Bone marrow (tissue), 2 donors: ENCODE data around the gene GRK4.

Experiments used
- DNase-seq, 2 donors: peaks; one replicate each; lab custom pipeline; 2025; lab: John Stamatoyannopoulos, UW

GRK4 gene

DNA sequence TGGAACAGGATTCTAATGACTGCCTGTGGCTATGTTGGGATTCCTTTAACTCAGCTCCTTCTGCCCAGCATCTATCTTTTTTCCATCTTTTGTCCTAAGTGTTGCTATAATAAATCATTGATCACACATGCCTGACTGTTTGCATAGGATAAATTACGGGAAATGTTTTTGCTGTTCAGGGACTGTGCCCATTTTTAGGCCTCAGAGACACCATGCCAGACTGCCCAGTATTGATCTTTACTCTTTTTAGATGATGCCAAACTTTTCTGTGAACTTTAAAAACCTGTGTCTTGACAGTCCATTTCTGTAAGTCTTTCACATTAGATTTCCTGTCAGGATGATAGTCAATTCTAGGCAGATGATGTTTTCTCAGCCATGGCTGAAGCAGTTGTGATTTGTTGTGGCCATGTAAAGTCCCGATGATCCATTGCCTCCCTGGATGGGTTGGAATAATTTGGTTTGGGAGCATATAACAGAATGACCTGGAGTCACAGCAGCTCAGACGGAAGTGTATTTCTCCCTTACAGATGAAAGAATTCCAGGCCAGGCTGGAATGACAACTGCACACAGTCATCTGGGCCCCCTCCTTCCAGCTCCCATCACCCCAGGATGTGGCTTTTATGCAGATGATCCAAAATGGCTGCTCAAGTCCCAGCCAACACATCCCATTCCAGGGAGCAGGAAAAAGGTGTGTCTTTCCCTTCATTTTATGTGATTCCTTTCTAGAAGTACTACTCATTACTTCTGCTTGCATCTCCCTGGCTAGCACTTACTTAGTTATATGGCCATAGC lies 107.5 kb downstream of the GRK4 start:
- no peak for DNase-seq

DNA sequence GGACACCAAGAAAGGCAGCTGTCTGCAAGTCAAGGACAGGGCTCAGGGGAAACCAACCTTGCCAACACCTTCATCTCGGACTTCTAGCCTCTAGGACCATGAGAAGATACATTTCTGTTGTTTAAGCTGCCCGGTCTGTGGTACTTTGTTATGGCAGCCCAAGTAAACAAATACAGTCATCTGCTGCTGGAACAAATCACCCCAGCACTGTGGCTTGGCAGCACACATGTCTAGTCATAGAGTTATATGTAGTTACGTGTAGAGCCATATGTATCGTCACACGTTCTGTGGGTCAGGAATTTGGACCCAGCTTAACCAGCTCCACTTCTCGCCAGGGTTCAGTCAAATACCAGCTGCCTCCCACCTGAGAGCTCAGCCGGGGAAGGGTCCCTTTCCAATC lies 108.4 kb downstream of the GRK4 start:
- DNase-seq: no peak

DNA sequence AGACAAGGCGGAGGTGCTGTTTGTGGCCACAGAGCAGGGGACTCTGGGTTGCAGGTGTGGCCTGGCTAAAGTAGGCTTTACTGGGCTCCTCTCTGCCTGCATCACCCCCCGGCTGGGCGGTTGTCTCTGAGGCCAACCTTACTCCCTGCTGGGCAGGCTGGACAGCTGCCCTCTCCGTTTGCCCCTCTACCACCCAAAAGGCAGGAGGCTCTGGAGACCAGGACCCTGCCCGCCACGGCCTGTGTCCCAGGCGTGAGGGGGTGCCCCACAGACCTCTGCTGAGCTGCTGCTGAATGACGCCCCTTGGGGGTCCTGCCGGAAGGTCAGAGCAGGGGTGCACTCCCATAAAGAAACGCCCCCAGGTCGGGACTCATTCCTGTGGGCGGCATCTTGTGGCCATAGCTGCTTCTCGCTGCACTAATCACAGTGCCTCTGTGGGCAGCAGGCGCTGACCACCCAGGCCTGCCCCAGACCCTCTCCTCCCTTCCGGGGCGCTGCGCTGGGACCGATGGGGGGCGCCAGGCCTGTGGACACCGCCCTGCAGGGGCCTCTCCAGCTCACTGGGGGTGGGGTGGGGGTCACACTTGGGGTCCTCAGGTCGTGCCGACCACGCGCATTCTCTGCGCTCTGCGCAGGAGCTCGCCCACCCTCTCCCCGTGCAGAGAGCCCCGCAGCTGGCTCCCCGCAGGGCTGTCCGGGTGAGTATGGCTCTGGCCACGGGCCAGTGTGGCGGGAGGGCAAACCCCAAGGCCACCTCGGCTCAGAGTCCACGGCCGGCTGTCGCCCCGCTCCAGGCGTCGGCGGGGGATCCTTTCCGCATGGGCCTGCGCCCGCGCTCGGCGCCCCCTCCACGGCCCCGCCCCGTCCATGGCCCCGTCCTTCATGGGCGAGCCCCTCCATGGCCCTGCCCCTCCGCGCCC lies 110.0 kb downstream of the GRK4 start:
- DNase-seq: no peak

DNA sequence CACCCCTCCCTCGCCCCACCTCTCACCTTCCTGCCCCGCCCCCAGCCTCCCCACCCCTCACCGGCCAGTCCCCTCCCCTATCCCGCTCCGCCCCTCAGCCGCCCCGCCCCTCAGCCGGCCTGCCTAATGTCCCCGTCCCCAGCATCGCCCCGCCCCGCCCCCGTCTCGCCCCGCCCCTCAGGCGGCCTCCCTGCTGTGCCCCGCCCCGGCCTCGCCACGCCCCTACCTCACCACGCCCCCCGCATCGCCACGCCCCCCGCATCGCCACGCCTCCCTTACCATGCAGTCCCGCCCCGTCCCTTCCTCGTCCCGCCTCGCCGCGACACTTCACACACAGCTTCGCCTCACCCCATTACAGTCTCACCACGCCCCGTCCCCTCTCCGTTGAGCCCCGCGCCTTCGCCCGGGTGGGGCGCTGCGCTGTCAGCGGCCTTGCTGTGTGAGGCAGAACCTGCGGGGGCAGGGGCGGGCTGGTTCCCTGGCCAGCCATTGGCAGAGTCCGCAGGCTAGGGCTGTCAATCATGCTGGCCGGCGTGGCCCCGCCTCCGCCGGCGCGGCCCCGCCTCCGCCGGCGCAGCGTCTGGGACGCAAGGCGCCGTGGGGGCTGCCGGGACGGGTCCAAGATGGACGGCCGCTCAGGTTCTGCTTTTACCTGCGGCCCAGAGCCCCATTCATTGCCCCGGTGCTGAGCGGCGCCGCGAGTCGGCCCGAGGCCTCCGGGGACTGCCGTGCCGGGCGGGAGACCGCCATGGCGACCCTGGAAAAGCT lies 110.9 kb downstream of the GRK4 start, which contains the start of the genes HTT and HTT-AS:
Gene HTT (plus strand): TSS at position 604 of the 768 bp plus-strand sequence. CDS start 145 bp downstream, at position 749.
Gene HTT-AS (minus strand): TSS at position 461 of the 768 bp plus-strand sequence.
- peak; percentile 90 to 98 for DNase-seq

DNA sequence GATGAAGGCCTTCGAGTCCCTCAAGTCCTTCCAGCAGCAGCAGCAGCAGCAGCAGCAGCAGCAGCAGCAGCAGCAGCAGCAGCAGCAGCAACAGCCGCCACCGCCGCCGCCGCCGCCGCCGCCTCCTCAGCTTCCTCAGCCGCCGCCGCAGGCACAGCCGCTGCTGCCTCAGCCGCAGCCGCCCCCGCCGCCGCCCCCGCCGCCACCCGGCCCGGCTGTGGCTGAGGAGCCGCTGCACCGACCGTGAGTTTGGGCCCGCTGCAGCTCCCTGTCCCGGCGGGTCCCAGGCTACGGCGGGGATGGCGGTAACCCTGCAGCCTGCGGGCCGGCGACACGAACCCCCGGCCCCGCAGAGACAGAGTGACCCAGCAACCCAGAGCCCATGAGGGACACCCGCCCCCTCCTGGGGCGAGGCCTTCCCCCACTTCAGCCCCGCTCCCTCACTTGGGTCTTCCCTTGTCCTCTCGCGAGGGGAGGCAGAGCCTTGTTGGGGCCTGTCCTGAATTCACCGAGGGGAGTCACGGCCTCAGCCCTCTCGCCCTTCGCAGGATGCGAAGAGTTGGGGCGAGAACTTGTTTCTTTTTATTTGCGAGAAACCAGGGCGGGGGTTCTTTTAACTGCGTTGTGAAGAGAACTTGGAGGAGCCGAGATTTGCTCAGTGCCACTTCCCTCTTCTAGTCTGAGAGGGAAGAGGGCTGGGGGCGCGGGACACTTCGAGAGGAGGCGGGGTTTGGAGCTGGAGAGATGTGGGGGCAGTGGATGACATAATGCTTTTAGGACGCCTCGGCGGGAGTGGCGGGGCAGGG lies 111.7 kb downstream of the GRK4 start:
- DNase-seq: peak; percentile 42 to 66

DNA sequence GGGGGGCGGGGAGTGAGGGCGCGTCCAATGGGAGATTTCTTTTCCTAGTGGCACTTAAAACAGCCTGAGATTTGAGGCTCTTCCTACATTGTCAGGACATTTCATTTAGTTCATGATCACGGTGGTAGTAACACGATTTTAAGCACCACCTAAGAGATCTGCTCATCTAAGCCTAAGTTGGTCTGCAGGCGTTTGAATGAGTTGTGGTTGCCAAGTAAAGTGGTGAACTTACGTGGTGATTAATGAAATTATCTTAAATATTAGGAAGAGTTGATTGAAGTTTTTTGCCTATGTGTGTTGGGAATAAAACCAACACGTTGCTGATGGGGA lies 112.2 kb downstream of the GRK4 start:
- no peak for DNase-seq

DNA sequence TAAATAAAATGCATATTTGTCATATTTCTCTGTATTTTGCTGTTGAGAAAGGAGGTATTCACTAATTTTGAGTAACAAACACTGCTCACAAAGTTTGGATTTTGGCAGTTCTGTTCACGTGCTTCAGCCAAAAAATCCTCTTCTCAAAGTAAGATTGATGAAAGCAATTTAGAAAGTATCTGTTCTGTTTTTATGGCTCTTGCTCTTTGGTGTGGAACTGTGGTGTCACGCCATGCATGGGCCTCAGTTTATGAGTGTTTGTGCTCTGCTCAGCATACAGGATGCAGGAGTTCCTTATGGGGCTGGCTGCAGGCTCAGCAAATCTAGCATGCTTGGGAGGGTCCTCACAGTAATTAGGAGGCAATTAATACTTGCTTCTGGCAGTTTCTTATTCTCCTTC lies 114.4 kb downstream of the GRK4 start:
- DNase-seq: no peak

DNA sequence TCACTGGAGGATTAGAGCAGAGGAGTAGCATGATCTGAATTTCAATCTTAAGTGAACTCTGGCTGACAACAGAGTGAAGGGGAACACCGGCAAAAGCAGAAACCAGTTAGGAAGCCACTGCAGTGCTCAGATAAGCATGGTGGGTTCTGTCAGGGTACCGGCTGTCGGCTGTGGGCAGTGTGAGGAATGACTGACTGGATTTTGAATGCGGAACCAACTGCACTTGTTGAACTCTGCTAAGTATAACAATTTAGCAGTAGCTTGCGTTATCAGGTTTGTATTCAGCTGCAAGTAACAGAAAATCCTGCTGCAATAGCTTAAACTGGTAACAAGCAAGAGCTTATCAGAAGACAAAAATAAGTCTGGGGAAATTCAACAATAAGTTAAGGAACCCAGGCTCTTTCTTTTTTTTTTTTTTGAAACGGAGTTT lies 116.3 kb downstream of the GRK4 start:
- peak in 1 of 2 donors; percentile 93 for DNase-seq

DNA sequence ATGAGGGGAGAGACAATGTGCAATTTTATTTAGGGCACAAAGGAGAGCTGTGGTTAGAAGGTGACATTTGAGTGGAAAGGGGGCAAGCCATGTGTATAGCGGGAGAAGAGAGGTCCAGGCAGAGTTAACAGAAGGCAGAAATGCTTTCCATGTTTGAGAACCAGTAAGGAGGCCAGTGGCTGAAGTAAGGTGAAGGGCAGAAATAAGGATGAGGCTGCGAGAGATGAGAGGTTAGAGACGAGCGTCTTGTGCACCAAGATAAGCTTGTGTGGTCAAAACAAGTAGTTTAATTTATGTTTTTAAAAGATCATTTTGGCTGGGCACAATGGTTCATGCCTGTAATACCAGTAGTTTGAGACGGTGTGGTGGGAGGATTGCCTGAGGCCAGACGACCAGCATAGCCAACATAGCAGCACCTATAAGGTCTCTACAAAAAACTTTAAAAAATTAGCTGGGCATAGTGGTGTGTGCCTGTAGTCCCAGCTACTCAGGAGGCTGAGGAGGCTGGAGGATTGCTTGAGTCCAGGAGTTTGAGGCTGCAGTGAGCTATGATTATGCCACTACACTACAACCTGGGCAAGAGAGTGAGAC lies 119.6 kb downstream of the GRK4 start:
- no peak for DNase-seq

DNA sequence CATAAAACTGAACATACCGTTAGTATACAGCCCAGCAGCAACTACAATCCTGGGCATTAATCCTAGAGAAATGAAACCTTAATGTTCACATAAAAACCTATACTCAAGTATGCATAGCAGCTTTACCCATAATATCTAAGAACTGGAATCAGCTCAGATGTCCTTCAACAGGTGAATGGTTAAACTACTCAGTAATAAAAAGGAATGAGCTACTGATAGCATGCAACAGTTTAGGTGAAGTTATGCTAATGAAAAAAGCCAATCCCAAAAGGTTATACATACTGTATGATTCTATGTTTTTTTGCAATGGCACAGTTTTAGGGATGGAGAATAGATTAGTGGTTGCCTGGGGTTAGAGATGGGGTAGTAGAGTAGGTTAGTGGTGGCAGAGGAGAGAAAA lies 120.4 kb downstream of the GRK4 start:
- DNase-seq: no peak

DNA sequence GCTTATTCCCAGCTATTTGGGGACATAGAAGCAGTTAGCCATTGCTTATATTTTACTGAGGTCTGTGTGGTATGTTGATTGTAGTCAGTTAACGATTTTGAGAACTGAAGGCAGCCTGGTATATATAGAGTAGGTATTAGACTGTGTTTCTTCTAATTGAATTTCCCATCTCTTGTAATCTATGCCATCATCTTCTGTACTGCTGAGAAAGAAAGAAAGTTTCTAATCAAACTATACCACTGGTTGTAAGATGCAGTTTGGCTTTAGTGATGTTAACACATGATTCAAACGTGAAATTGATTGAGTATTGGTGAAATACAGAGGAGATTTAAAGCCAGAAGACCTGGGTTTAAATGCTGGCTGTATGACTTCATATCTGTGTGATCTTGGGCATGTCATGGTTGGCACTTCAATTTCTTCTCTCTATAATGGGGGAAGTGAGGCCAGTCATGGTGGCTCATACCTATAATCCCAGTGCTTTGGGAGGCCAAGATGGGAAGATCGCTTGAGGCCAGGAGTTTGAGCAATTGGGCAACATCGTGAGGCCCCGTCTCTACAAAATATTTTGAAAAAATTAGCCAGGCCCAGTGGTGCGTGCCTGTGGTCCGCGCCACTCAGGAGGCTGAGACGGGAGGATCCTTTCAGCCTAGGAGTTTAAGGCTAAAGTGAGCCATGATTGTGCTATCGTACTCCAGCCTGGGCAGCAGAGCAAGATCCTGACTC lies 122.7 kb downstream of the GRK4 start:
- DNase-seq: no peak

DNA sequence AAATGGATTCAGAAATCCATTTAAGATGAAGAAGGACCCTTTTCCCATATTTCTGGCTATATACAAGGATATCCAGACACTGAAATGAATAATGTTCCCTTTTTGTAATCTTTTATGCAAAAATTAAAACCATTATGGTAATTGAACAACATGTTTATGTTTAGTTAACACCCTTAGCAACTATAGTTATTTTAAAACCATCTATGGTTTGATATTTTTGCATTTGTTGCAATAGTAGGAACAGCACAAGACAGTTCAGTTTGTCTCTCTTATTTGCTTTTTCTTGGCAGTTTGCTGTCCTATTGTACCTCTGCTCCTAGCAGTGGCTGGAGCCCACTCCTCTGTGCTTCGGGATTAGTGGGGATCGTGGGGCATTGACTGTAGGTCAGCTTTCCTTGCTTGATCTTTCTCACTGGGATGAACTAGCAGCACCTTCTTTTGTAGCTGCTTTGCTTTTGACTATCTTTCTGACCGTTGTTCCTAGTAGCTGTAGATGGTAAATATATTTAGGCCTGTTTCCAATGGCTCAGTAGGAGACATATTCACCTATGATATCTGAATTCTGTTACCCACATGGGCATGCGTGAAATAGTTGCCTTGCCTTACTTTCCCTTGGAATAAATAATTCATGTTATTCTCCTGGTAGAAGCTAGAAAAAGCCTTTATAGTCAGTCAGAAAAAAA lies 123.9 kb downstream of the GRK4 start:
- DNase-seq: no peak
